H9 (cell line): ENCODE results near the gene HPCAL1. TPM values are rescaled to one million over a fixed set of nuclear protein-coding genes. Genes with fewer than 3 reads are reported as not detected.

Source experiments
- DNase-seq: peaks from one replicate; pipeline ENCODE4 v3.0.0-alpha.2; 2017
- H2AFZ ChIP-seq: one replicate; pipeline ENCODE4 v1.6.1; 2013; ENCODE audit warnings: mild to moderate bottlenecking, low read length, control low read depth, moderate library complexity
- H2AK5ac ChIP-seq: 2 replicates; pipeline ENCODE4 v1.6.1; 2013; ENCODE audit warnings: low read length, control low read depth, mixed read lengths; ENCODE audit not compliant: insufficient read length
- H2BK120ac ChIP-seq: one replicate; pipeline ENCODE4 v1.6.1; 2013; ENCODE audit warnings: low read depth, mild to moderate bottlenecking, low read length, control low read depth, inconsistent platforms; ENCODE audit not compliant: poor library complexity, severe bottlenecking
- H2BK12ac ChIP-seq: 2 replicates; pipeline ENCODE4 v1.6.1; 2013; ENCODE audit warnings: low read length, control low read depth, mixed read lengths, low read depth; ENCODE audit not compliant: insufficient read length
- H2BK15ac ChIP-seq: 2 replicates; pipeline ENCODE4 v1.6.1; 2013; ENCODE audit warnings: low read depth, low read length, control low read depth
- H2BK20ac ChIP-seq: one replicate; pipeline ENCODE4 v1.6.1; 2013; ENCODE audit warnings: low read depth, mild to moderate bottlenecking, low read length, control low read depth, inconsistent platforms; ENCODE audit not compliant: poor library complexity, severe bottlenecking
- H2BK5ac ChIP-seq: 2 replicates; pipeline ENCODE4 v1.6.1; 2013; ENCODE audit warnings: low read length, control low read depth, mixed read lengths; ENCODE audit not compliant: insufficient read length
- H3K14ac ChIP-seq: 2 replicates; pipeline ENCODE4 v1.6.1; 2013; ENCODE audit warnings: low read length, control low read depth; ENCODE audit not compliant: insufficient read depth
- H3K18ac ChIP-seq: 2 replicates; pipeline ENCODE4 v1.6.1; 2013; ENCODE audit warnings: low read depth, mild to moderate bottlenecking, mixed read lengths, low read length, control low read depth; ENCODE audit not compliant: insufficient read length
- H3K23ac ChIP-seq: 2 replicates; pipeline ENCODE4 v1.6.1; 2013; ENCODE audit warnings: low read length, control low read depth, mixed read lengths, low read depth; ENCODE audit not compliant: insufficient read length
- H3K23me2 ChIP-seq: 2 replicates; pipeline ENCODE4 v1.6.1; 2013; ENCODE audit warnings: low read depth, mild to moderate bottlenecking, mixed read lengths, low read length, control low read depth; ENCODE audit not compliant: insufficient read length, poor library complexity, severe bottlenecking
- H3K27ac ChIP-seq: 2 replicates; pipeline ENCODE4 v1.5.1; 2013; ENCODE audit warnings: low read length, control low read depth, mixed read lengths, low read depth; ENCODE audit not compliant: insufficient read length
- H3K27me3 ChIP-seq: 2 replicates; pipeline ENCODE4 v1.6.1; 2013; ENCODE audit warnings: low read length, control low read depth, inconsistent platforms; ENCODE audit not compliant: insufficient read depth
- H3K4ac ChIP-seq: 2 replicates; pipeline ENCODE4 v1.6.1; 2013; ENCODE audit warnings: low read depth, mild to moderate bottlenecking, control low read depth, inconsistent platforms, low read length, moderate library complexity
- H3K4me1 ChIP-seq: 2 replicates; pipeline ENCODE4 v1.6.1; 2013; ENCODE audit warnings: low read length, control low read depth, inconsistent platforms; ENCODE audit not compliant: insufficient read depth
- H3K4me2 ChIP-seq: 2 replicates; pipeline ENCODE4 v1.6.1; 2013; ENCODE audit warnings: low read length, control low read depth, mixed read lengths; ENCODE audit not compliant: insufficient read length, insufficient read depth
- H3K56ac ChIP-seq: 2 replicates; pipeline ENCODE4 v1.6.1; 2013; ENCODE audit warnings: low read depth, mild to moderate bottlenecking, mixed read lengths, low read length, control low read depth; ENCODE audit not compliant: insufficient read length
- H3K79me1 ChIP-seq: 2 replicates; pipeline ENCODE4 v1.6.1; 2013; ENCODE audit warnings: low read depth, mild to moderate bottlenecking, moderate library complexity, low read length, control low read depth, inconsistent platforms; ENCODE audit not compliant: insufficient read depth, poor library complexity, severe bottlenecking
- H3K79me2 ChIP-seq: 2 replicates; pipeline ENCODE4 v1.6.1; 2013; ENCODE audit warnings: low read length, control low read depth, inconsistent platforms; ENCODE audit not compliant: insufficient read depth
- H3K9ac ChIP-seq: 2 replicates; pipeline ENCODE4 v1.6.1; 2013; ENCODE audit warnings: low read length, control low read depth, mixed read lengths; ENCODE audit not compliant: insufficient read length; ENCODE audit errors: extremely low read depth
- H3K9me3 ChIP-seq: one replicate; pipeline ENCODE4 v1.6.1; 2013; ENCODE audit warnings: low read depth, low read length, inconsistent platforms; ENCODE audit not compliant: control insufficient read depth
- H3T11ph ChIP-seq: one replicate; pipeline ENCODE4 v1.6.1; 2013; ENCODE audit warnings: mild to moderate bottlenecking, low read length, control low read depth, inconsistent platforms
- H4K20me1 ChIP-seq: one replicate; pipeline ENCODE4 v1.6.1; 2013; ENCODE audit not compliant: control insufficient read depth, insufficient read length, insufficient read depth
- H4K5ac ChIP-seq: 2 replicates; pipeline ENCODE4 v1.6.1; 2013; ENCODE audit warnings: low read depth, mild to moderate bottlenecking, mixed read lengths, low read length, control low read depth; ENCODE audit not compliant: insufficient read length
- H4K8ac ChIP-seq: replicated peaks from 2 replicates; pipeline ENCODE4 v1.6.1; 2013; ENCODE audit warnings: low read length, control low read depth, mixed read lengths, low read depth; ENCODE audit not compliant: insufficient read length
- H4K91ac ChIP-seq: 2 replicates; pipeline ENCODE4 v1.6.1; 2013; ENCODE audit warnings: low read depth, mild to moderate bottlenecking, moderate library complexity, mixed read lengths, low read length, control low read depth; ENCODE audit not compliant: insufficient read length
- H3K27ac Mint-ChIP-seq, 3 experiments: 2 replicates in 2 of 3; 3 replicates in 1 of 3; pipeline ENCODE4 v1.8.0; 2020 to 2021; ENCODE audit warnings: mixed read lengths in 3 of 3, mild to moderate bottlenecking in 1 of 3, moderate library complexity in 1 of 3
- H3K27me3 Mint-ChIP-seq: 2 replicates; pipeline ENCODE4 v1.8.0; 2021; ENCODE audit warnings: low read depth, mild to moderate bottlenecking, moderate library complexity, mixed read lengths
- H3K36me3 Mint-ChIP-seq, 3 experiments: 2 replicates in 2 of 3; 3 replicates in 1 of 3; pipeline ENCODE4 v1.8.0; 2020 to 2021; ENCODE audit warnings: low read depth in 3 of 3, mixed read lengths in 3 of 3; ENCODE audit not compliant: insufficient read depth in 1 of 3
- H3K4me1 Mint-ChIP-seq, 2 experiments: 2 replicates each; pipeline ENCODE4 v1.8.0; 2020; ENCODE audit warnings: mixed read lengths in 2 of 2
- H3K4me3 Mint-ChIP-seq, 2 experiments: 2 replicates in 1 of 2; 3 replicates in 1 of 2; pipeline ENCODE4 v1.8.0; 2020 to 2021; ENCODE audit warnings: mild to moderate bottlenecking in 2 of 2, mixed read lengths in 2 of 2, moderate library complexity in 1 of 2
- H3K9me3 Mint-ChIP-seq, 2 experiments: 2 replicates in 1 of 2; 3 replicates in 1 of 2; pipeline ENCODE4 v1.8.0; 2020; ENCODE audit warnings: mild to moderate bottlenecking in 2 of 2, mixed read lengths in 2 of 2, moderate library complexity in 1 of 2
- WGBS: extraction: QIAGEN DNeasy Blood & Tissue Kit; methylation state at CpG from one replicate; pipeline ENCODE4 v1.1.7; 2013; ENCODE audit warnings: missing lambda C conversion rate, low lambda C conversion rate, mixed read lengths; ENCODE audit not compliant: insufficient read length; ENCODE audit errors: extremely low coverage; 5-methylcytosine and 5-hydroxymethylcytosine counted together
- total RNA-seq: library from RNA; stranded (reverse); gene quantifications from 2 replicates; pipeline ENCODE4 v1.2.1, GENCODE V29; 2021
- TF ChIP-seq, protein P1 (sequence below): fragments of 200-600 bp; sonication (generic); conservative IDR thresholded peaks from 3 replicates; pipeline ENCODE4 v1.8.0; 2021; ENCODE audit warnings: antibody characterized with exemption, mild to moderate bottlenecking

HPCAL1 gene
- total RNA-seq, 1 experiment from 2014 or later: 4.7 TPM

- Histone ChIP-seq H4K91ac (no peak overlapping the region), H3K4me2 (no peak overlapping the region), H3K27ac (no peak overlapping the region), H2BK120ac (no peak overlapping the region), H2BK5ac (no peak overlapping the region), H3K23me2 (peaks cover 8% of the 10 kb centered on the region), H3K9me3 (no peaks in the 10 kb centered on the region), H3T11ph (no peak overlapping the region), H3K27me3 (peaks cover 3% of the 10 kb centered on the region; the same call in 1 of the 2 replicates), H3K4me1 (no peaks in the 10 kb centered on the region; the same call in 1 of the 2 replicates), H3K18ac (no peak overlapping the region), H3K79me2 (peaks cover 4% of the 10 kb centered on the region; the same call in 1 of the 2 replicates), H2BK15ac (no peak overlapping the region), H4K5ac (no peak overlapping the region), H3K14ac (no peak overlapping the region; the same call in 1 of the 2 replicates), H2BK20ac (no peak overlapping the region), H3K79me1 (no peaks in the 10 kb centered on the region), H2AFZ (no peak overlapping the region), H2BK12ac (no peak overlapping the region), H2AK5ac (no peak overlapping the region), H3K9ac (no peak overlapping the region), H3K56ac (no peak overlapping the region), H4K8ac (no peak overlapping the region), H4K20me1 (no peaks in the 10 kb centered on the region), H3K4ac (no peak overlapping the region), H3K23ac (no peak overlapping the region)
- no CpG with 5 or more reads among the region's 22 CpGs for WGBS
- Mint-ChIP-seq H3K27ac (no peak overlapping the region), H3K4me1 (peaks cover 18 to 28% of the 10 kb centered on the region in 2 experiments), H3K27me3 (peaks cover 25% of the 10 kb centered on the region), H3K36me3 (peaks cover 0 to 3% (median 0%) of the 10 kb centered on the region in 3 experiments; a peak in 3 of 7 replicates), H3K9me3 (no peaks in the 10 kb centered on the region), H3K4me3 (peak overlapping the region; percentile 59 to 80)
- TF ChIP-seq, protein P1, sequence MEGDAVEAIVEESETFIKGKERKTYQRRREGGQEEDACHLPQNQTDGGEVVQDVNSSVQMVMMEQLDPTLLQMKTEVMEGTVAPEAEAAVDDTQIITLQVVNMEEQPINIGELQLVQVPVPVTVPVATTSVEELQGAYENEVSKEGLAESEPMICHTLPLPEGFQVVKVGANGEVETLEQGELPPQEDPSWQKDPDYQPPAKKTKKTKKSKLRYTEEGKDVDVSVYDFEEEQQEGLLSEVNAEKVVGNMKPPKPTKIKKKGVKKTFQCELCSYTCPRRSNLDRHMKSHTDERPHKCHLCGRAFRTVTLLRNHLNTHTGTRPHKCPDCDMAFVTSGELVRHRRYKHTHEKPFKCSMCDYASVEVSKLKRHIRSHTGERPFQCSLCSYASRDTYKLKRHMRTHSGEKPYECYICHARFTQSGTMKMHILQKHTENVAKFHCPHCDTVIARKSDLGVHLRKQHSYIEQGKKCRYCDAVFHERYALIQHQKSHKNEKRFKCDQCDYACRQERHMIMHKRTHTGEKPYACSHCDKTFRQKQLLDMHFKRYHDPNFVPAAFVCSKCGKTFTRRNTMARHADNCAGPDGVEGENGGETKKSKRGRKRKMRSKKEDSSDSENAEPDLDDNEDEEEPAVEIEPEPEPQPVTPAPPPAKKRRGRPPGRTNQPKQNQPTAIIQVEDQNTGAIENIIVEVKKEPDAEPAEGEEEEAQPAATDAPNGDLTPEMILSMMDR: no peak
- no peak for DNase-seq
These were observed 147.4 kb downstream of the HPCAL1 start for GRCh38 chr2:10449838-10450691.
